ENCODE measurements around the gene RIN3. TPM values are rescaled to one million over a fixed set of nuclear protein-coding genes. Genes with fewer than 3 reads are reported as not detected.
A peak's percentile ranks its signal among the peaks of the same experiment; 100 is the strongest.

Gene RIN3
- total RNA-seq, 1 donor: 7.2 TPM

GRCh38 chr14:92546347-92547053 lies 32.9 kb downstream of the RIN3 start:
- no peak for DNase-seq (ENCODE audit: low read depth)
- TF ChIP-seq, protein P1, sequence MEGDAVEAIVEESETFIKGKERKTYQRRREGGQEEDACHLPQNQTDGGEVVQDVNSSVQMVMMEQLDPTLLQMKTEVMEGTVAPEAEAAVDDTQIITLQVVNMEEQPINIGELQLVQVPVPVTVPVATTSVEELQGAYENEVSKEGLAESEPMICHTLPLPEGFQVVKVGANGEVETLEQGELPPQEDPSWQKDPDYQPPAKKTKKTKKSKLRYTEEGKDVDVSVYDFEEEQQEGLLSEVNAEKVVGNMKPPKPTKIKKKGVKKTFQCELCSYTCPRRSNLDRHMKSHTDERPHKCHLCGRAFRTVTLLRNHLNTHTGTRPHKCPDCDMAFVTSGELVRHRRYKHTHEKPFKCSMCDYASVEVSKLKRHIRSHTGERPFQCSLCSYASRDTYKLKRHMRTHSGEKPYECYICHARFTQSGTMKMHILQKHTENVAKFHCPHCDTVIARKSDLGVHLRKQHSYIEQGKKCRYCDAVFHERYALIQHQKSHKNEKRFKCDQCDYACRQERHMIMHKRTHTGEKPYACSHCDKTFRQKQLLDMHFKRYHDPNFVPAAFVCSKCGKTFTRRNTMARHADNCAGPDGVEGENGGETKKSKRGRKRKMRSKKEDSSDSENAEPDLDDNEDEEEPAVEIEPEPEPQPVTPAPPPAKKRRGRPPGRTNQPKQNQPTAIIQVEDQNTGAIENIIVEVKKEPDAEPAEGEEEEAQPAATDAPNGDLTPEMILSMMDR (IDR thresholded peaks at IDR 0.05; ENCODE audit: insufficient read depth, low read length): no peak
- no peak overlapping the region for H3K4me3 ChIP-seq (ENCODE audit: low read depth, low read length)

GRCh38 chr14:92549105-92549858 lies 35.7 kb downstream of the RIN3 start:
- DNase-seq (ENCODE audit: low read depth): no peak
- H3K4me3 ChIP-seq (ENCODE audit: low read depth, low read length): no peak overlapping the region
- TF ChIP-seq, protein P1 (IDR thresholded peaks at IDR 0.05; ENCODE audit: insufficient read depth, low read length): no peak

GRCh38 chr14:92549859-92550230 lies 36.3 kb downstream of the RIN3 start:
- DNase-seq (ENCODE audit: low read depth): peak; percentile 10
- TF ChIP-seq, protein P1 (IDR thresholded peaks at IDR 0.05; ENCODE audit: insufficient read depth, low read length): no peak
- no peak overlapping the region for H3K4me3 ChIP-seq (ENCODE audit: low read depth, low read length)

GRCh38 chr14:92551044-92551841 lies 37.7 kb downstream of the RIN3 start:
- TF ChIP-seq, protein P1 (IDR thresholded peaks at IDR 0.05; ENCODE audit: insufficient read depth, low read length): no peak
- DNase-seq (ENCODE audit: low read depth): no peak
- no peak overlapping the region for H3K4me3 ChIP-seq (ENCODE audit: low read depth, low read length)

GRCh38 chr14:92552066-92552465 lies 38.5 kb downstream of the RIN3 start:
- DNase-seq (ENCODE audit: low read depth): no peak
- H3K4me3 ChIP-seq (ENCODE audit: low read depth, low read length): no peak overlapping the region
- TF ChIP-seq, protein P1 (IDR thresholded peaks at IDR 0.05; ENCODE audit: insufficient read depth, low read length): no peak

DNA sequence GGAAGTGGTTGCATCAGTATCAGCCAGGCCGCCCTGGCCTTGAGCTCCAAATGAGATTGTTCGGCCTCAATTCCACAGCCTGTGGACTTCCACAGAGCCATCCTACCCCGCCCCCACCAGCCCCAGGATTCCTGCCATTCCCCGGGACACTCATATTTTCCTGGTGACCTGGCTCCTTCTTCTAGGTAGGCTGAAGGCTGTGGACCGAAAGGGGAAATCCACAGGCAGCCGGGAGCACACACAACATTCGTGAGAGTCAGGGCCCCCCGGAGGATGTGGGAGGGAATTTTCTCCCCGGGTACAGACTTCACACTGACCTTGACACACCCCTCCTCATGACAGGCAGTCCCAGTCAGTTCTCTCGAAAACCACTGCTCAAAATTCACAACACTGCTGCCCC lies 39.9 kb downstream of the RIN3 start:
- peak; percentile 63 for DNase-seq (ENCODE audit: low read depth)
- H3K4me3 ChIP-seq (ENCODE audit: low read depth, low read length): no peak overlapping the region
- TF ChIP-seq, protein P1 (IDR thresholded peaks at IDR 0.05; ENCODE audit: insufficient read depth, low read length): peak; percentile 14
